Endothelial cell of umbilical vein (primary cell): Measurements from ENCODE around the gene MRPS12.

Experiments used
- EZH2 ChIP-seq: IDR thresholded peaks from 2 replicates; pipeline ENCODE4 v1.6.1; 2012; ENCODE audit warnings: borderline replicate concordance, low read depth, mild to moderate bottlenecking, moderate library complexity, low read length, inconsistent platforms; ENCODE audit not compliant: severe bottlenecking
- JUN ChIP-seq: IDR thresholded peaks from 2 replicates; pipeline ENCODE4 v1.6.1; 2011; ENCODE audit warnings: borderline replicate concordance, low read depth; ENCODE audit not compliant: insufficient read length, insufficient read depth
- MYC ChIP-seq: IDR thresholded peaks from one replicate; pipeline ENCODE4 v1.6.1; 2011; ENCODE audit warnings: mild to moderate bottlenecking, low read depth, low read length
- POLR2A ChIP-seq: IDR thresholded peaks from 2 replicates; pipeline ENCODE4 v1.6.1; 2012; ENCODE audit warnings: low read depth, mild to moderate bottlenecking, control low read depth, low read length
- TF ChIP-seq, protein P1 (sequence below), 2 donors: IDR thresholded peaks; 1 replicate in 1 of 2; 2 replicates in 1 of 2; pipeline ENCODE4 v1.5.1; 2011; ENCODE audit warnings: low read length in 2 of 2, mild to moderate bottlenecking in 2 of 2, moderate library complexity in 2 of 2, control low read depth in 1 of 2, inconsistent platforms in 1 of 2, low read depth in 1 of 2; ENCODE audit not compliant: insufficient read depth in 1 of 2; ENCODE audit errors: extremely low read depth in 1 of 2

GRCh38 chr19:38951187-38951586 is 20.4 kb downstream of the MRPS12 start:
- TF ChIP-seq, protein P1, sequence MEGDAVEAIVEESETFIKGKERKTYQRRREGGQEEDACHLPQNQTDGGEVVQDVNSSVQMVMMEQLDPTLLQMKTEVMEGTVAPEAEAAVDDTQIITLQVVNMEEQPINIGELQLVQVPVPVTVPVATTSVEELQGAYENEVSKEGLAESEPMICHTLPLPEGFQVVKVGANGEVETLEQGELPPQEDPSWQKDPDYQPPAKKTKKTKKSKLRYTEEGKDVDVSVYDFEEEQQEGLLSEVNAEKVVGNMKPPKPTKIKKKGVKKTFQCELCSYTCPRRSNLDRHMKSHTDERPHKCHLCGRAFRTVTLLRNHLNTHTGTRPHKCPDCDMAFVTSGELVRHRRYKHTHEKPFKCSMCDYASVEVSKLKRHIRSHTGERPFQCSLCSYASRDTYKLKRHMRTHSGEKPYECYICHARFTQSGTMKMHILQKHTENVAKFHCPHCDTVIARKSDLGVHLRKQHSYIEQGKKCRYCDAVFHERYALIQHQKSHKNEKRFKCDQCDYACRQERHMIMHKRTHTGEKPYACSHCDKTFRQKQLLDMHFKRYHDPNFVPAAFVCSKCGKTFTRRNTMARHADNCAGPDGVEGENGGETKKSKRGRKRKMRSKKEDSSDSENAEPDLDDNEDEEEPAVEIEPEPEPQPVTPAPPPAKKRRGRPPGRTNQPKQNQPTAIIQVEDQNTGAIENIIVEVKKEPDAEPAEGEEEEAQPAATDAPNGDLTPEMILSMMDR (IDR thresholded peaks at IDR 0.05; ENCODE audit: extremely low read depth in 1 of 2, insufficient read depth in 1 of 2, low read depth in 1 of 2, low read length in 2 of 2) = no peak
- TF ChIP-seq EZH2 (no peak), MYC (no peak), POLR2A (no peak), JUN (no peak)
